Esophagus squamous epithelium (tissue), 5 donors: ENCODE measurements around the gene KLHL5. TPM values are rescaled to one million over a fixed set of nuclear protein-coding genes. Genes with fewer than 3 reads are reported as not detected.

Source experiments
- DNase-seq: peaks from one replicate; lab custom pipeline; 2025; lab: John Stamatoyannopoulos, UW
- H3K27ac ChIP-seq, 4 donors: fragments of 200-600 bp; sonication (generic); one replicate each; pipeline ENCODE4 v1.5.1; 2016 to 2019; ENCODE audit warnings: mild to moderate bottlenecking in 1 of 4
- H3K27me3 ChIP-seq, 4 donors: fragments of 200-600 bp; sonication (generic); 1 replicate in 3 of 4; 2 replicates in 1 of 4; pipeline versions ENCODE4 v1.5.1 to v1.6.0; 2017 to 2021; ENCODE audit warnings: antibody characterized with exemption in 1 of 4
- H3K36me3 ChIP-seq, 3 donors: fragments of 200-600 bp; sonication (generic); one replicate each; pipeline ENCODE4 v1.5.1; 2016 to 2019
- H3K4me1 ChIP-seq, 3 donors: fragments of 200-600 bp; sonication (generic); one replicate each; pipeline ENCODE4 v1.5.1; 2017 to 2019
- H3K4me3 ChIP-seq, 4 donors: fragments of 200-600 bp; sonication (generic); 1 replicate in 3 of 4; 2 replicates in 1 of 4; pipeline ENCODE4 v1.5.1; 2016 to 2019; ENCODE audit warnings: mild to moderate bottlenecking in 2 of 4, moderate library complexity in 1 of 4
- H3K9me3 ChIP-seq, 3 donors: fragments of 200-600 bp; sonication (generic); one replicate each; pipeline ENCODE4 v1.5.1; 2016 to 2019
- POLR2A ChIP-seq, 4 donors: fragments of 450-650 bp; IDR thresholded peaks; one replicate each; pipeline ENCODE4 v1.6.1; 2017; ENCODE audit warnings: antibody characterized with exemption in 4 of 4, mild to moderate bottlenecking in 4 of 4, moderate library complexity in 3 of 4
- WGBS, 2 donors: methylation state at CpG; one replicate each; pipeline ENCODE4 v1.1.5; 2018; 5-methylcytosine and 5-hydroxymethylcytosine counted together
- intact Hi-C: fragments of 100-400 bp; cut with DNase I; formaldehyde crosslinking; loops from one replicate; pipeline ENCODE4 v1.15.0; 2022
- total RNA-seq, 4 donors: library from RNA; depleted of rRNA; stranded (reverse); fragments of >200 nt; gene quantifications; one replicate each; pipeline ENCODE4 v1.1.0, GENCODE V29; 2016
- TF ChIP-seq, protein P1 (sequence below), 6 experiments: fragments of 450-650 bp in 4 of 6; fragments of 200-600 bp in 2 of 6; sonication (generic) in 2 of 6; IDR thresholded peaks; one replicate each; pipeline ENCODE4 v1.5.1; 2016 to 2019; ENCODE audit warnings: antibody characterized with exemption in 6 of 6, mild to moderate bottlenecking in 4 of 6, moderate library complexity in 4 of 6
- donor health status: DM: yes; HTN: yes; CAD: no.

Gene KLHL5
- total RNA-seq, 4 donors from 2014 or later = 4.6 to 47.3 (median 18.9) TPM

- Histone ChIP-seq H3K4me1 (peaks cover 20 to 83% (median 25%) of the 10 kb centered on the region in 3 donors), H3K36me3 (no peaks in the 10 kb centered on the region), H3K27me3 (no peaks in the 10 kb centered on the region), H3K27ac (peak overlapping the region; percentile 92 to 98 (median 93)), H3K4me3 (peak overlapping the region; percentile 77 to 96 (median 91)), H3K9me3 (no peaks in the 10 kb centered on the region)
- DNase-seq = no peak
- 13 to 15% methylated on average over 8 of the region's 8 CpGs for WGBS, 2 donors
- intact Hi-C loops = no loop called here
- TF ChIP-seq, protein P1, sequence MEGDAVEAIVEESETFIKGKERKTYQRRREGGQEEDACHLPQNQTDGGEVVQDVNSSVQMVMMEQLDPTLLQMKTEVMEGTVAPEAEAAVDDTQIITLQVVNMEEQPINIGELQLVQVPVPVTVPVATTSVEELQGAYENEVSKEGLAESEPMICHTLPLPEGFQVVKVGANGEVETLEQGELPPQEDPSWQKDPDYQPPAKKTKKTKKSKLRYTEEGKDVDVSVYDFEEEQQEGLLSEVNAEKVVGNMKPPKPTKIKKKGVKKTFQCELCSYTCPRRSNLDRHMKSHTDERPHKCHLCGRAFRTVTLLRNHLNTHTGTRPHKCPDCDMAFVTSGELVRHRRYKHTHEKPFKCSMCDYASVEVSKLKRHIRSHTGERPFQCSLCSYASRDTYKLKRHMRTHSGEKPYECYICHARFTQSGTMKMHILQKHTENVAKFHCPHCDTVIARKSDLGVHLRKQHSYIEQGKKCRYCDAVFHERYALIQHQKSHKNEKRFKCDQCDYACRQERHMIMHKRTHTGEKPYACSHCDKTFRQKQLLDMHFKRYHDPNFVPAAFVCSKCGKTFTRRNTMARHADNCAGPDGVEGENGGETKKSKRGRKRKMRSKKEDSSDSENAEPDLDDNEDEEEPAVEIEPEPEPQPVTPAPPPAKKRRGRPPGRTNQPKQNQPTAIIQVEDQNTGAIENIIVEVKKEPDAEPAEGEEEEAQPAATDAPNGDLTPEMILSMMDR (IDR thresholded peaks at IDR 0.05) = no peak
- TF ChIP-seq POLR2A (IDR thresholded peaks at IDR 0.05) = no peak
These were observed 18.1 kb upstream of the KLHL5 start for GRCh38 chr4:39043861-39044363.

DNA sequence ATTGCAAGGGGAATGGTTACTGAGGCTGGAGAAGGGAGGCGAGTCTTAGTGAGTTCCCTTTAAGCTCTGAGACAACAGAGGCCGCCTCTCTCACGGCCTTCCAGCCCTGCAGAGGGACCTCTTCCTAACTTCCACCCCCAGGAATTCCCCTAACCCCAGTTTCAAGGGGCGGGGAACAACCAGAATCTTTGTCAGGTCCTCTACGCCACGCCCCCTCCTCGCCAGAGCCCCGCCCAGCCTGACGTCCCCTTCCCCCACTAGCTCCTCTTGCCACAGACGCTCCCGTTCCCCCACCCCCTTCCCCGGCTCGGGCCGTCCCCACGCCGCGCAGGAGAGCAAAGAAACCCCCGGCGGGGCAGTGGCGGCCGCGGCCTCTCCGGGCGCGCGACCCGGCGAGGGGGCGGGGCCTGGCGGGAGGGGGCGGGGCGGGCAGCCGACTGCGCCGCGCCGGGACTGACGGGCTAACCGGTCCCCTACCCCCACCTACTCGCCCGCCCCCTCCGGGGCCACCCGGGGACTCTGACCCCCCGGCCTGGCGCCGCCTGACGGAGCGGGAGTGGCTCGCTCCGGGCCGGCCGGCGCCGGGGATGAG is 17.6 kb upstream of the KLHL5 start:
- peak overlapping the region; percentile 92 to 98 (median 93) for H3K27ac ChIP-seq
- H3K4me3 ChIP-seq = peak overlapping the region; percentile 77 to 96 (median 91)
- intact Hi-C loops = no loop called here
- WGBS, 2 donors = 0 to 1% methylated on average over 2 to 10 of the region's 54 CpGs
- TF ChIP-seq, protein P1 (IDR thresholded peaks at IDR 0.05) = no peak
- peak in 1 of 4 donors; percentile 12 for TF ChIP-seq POLR2A (IDR thresholded peaks at IDR 0.05)
- no peaks in the 10 kb centered on the region for H3K36me3 ChIP-seq
- H3K27me3 ChIP-seq = no peaks in the 10 kb centered on the region
- no peaks in the 10 kb centered on the region for H3K9me3 ChIP-seq
- H3K4me1 ChIP-seq = peaks cover 20 to 83% (median 25%) of the 10 kb centered on the region in 3 donors
- peak; percentile 77 for DNase-seq

GRCh38 chr4:39044956-39045826 is 16.8 kb upstream of the KLHL5 start:
- H3K4me3 ChIP-seq = peak overlapping the region; percentile 77 to 96 (median 91)
- peaks cover 18 to 81% (median 25%) of the 10 kb centered on the region in 3 donors for H3K4me1 ChIP-seq
- H3K9me3 ChIP-seq = no peaks in the 10 kb centered on the region
- peak overlapping the region; percentile 92 to 98 (median 93) for H3K27ac ChIP-seq
- no peaks in the 10 kb centered on the region for H3K27me3 ChIP-seq
- 0% methylated on average over 19 of the region's 82 CpGs for WGBS, 2 donors
- intact Hi-C loops = no loop called here
- no peak for DNase-seq
- no peaks in the 10 kb centered on the region for H3K36me3 ChIP-seq
- TF ChIP-seq POLR2A (IDR thresholded peaks at IDR 0.05) = peak in 1 of 4 donors; percentile 34
- TF ChIP-seq, protein P1 (IDR thresholded peaks at IDR 0.05) = peak in 1 of 6 experiments; percentile 2

DNA sequence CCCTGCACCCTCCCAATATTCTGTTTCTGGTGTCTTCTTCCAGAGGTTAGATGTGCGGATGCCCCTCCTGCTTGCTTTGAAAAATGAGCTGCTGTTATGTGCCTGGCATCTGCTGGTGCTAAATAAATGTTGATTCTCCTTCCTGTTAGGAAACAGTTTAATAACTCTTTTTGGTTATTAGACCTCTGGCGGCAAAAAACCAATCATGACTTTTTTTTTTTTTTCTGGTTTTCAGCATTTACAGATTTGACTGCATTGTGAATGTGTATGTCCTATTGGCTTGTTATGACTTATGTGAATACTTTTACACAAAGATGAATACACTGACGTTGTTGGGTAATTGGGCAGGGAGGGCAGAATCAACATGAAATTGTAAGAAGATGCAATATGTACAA is 16.2 kb upstream of the KLHL5 start:
- no peaks in the 10 kb centered on the region for H3K9me3 ChIP-seq
- peak overlapping the region; percentile 77 to 96 (median 91) for H3K4me3 ChIP-seq

More for the DNA sequence above, 16.2 kb upstream of the KLHL5 start:
- H3K4me1 ChIP-seq = peaks cover 17 to 81% (median 25%) of the 10 kb centered on the region in 3 donors
- H3K27ac ChIP-seq = peak overlapping the region; percentile 92 to 98 (median 93)
- TF ChIP-seq, protein P1 (IDR thresholded peaks at IDR 0.05) = no peak
- no peak for TF ChIP-seq POLR2A (IDR thresholded peaks at IDR 0.05)
- intact Hi-C loops = no loop called here
- no peaks in the 10 kb centered on the region for H3K36me3 ChIP-seq
- 0 to 15% methylated on average over 3 of the region's 3 CpGs for WGBS, 2 donors
- DNase-seq = no peak
- no peaks in the 10 kb centered on the region for H3K27me3 ChIP-seq
